Neuron (in vitro differentiated cells): ENCODE measurements around the gene OR11A1.

Source experiments
- H2AFZ ChIP-seq: one replicate; pipeline ENCODE4 v1.6.1; 2013; ENCODE audit warnings: low read depth, mild to moderate bottlenecking, inconsistent platforms, low read length, moderate library complexity
- H3K27me3 ChIP-seq: one replicate; pipeline ENCODE4 v1.6.1; 2013; ENCODE audit warnings: low read length; ENCODE audit not compliant: insufficient read depth
- H3K36me3 ChIP-seq: one replicate; pipeline ENCODE4 v1.6.1; 2013; ENCODE audit warnings: low read length; ENCODE audit not compliant: insufficient read depth
- H3K4me1 ChIP-seq: one replicate; pipeline ENCODE4 v1.6.1; 2013; ENCODE audit warnings: low read length; ENCODE audit not compliant: insufficient read depth
- H3K4me3 ChIP-seq: 2 replicates; pipeline ENCODE4 v1.5.1; 2013; ENCODE audit warnings: mild to moderate bottlenecking, low read length, moderate library complexity
- H3K9me3 ChIP-seq: one replicate; pipeline ENCODE4 v1.6.1; 2013; ENCODE audit warnings: low read length

OR11A1 gene

GRCh38 chr6:29424168-29424567 is 32.7 kb downstream of the OR11A1 start:
- Histone ChIP-seq H2AFZ (no peak overlapping the region), H3K27me3 (peaks cover 3% of the 10 kb centered on the region), H3K4me1 (no peaks in the 10 kb centered on the region), H3K9me3 (no peaks in the 10 kb centered on the region), H3K36me3 (no peaks in the 10 kb centered on the region), H3K4me3 (no peak overlapping the region)

GRCh38 chr6:29419516-29419915 is 37.4 kb downstream of the OR11A1 start:
- no peak overlapping the region for H2AFZ ChIP-seq
- no peak overlapping the region for H3K4me3 ChIP-seq
- H3K4me1 ChIP-seq, result no peaks in the 10 kb centered on the region
- H3K27me3 ChIP-seq, result peaks cover 3% of the 10 kb centered on the region
- no peaks in the 10 kb centered on the region for H3K36me3 ChIP-seq
- H3K9me3 ChIP-seq, result no peaks in the 10 kb centered on the region

- Histone ChIP-seq H3K36me3 (no peaks in the 10 kb centered on the region), H3K27me3 (peaks cover 3% of the 10 kb centered on the region), H3K9me3 (no peaks in the 10 kb centered on the region), H3K4me1 (no peaks in the 10 kb centered on the region), H3K4me3 (no peak within 1 kb of the TSS), H2AFZ (no peak within 1 kb of the TSS)
Measured at GRCh38 chr6:29414588-29414987, 42.3 kb downstream of the OR11A1 start, which contains the start of gene OR12D1. OR12D1 (plus strand) TSS chr6:29414928.

GRCh38 chr6:29403801-29404200 is 53.1 kb downstream of the OR11A1 start:
- no peaks in the 10 kb centered on the region for H3K27me3 ChIP-seq
- no peak overlapping the region for H3K4me3 ChIP-seq
- H2AFZ ChIP-seq, result no peak overlapping the region
- no peaks in the 10 kb centered on the region for H3K4me1 ChIP-seq
- no peaks in the 10 kb centered on the region for H3K36me3 ChIP-seq
- H3K9me3 ChIP-seq, result no peaks in the 10 kb centered on the region

- H3K4me1 ChIP-seq, result no peaks in the 10 kb centered on the region
- no peaks in the 10 kb centered on the region for H3K36me3 ChIP-seq
Measured at GRCh38 chr6:29399525-29399924, 57.3 kb downstream of the OR11A1 start.

GRCh38 chr6:29395331-29395730 is 61.5 kb downstream of the OR11A1 start, which contains the start of gene OR12D2:
OR12D2 (plus strand) TSS chr6:29395631; CDS start chr6:29396700, 1,069 bp downstream.
- Histone ChIP-seq H3K4me3 (no peak within 1 kb of the TSS), H2AFZ (no peak within 1 kb of the TSS), H3K27me3 (no peaks in the 10 kb centered on the region), H3K9me3 (no peaks in the 10 kb centered on the region), H3K36me3 (no peaks in the 10 kb centered on the region), H3K4me1 (no peaks in the 10 kb centered on the region)

More at GRCh38 chr6:29399525-29399924, 57.3 kb downstream of the OR11A1 start:
- H3K9me3 ChIP-seq, result no peaks in the 10 kb centered on the region
- no peak overlapping the region for H2AFZ ChIP-seq
- no peaks in the 10 kb centered on the region for H3K27me3 ChIP-seq
- no peak overlapping the region for H3K4me3 ChIP-seq

- no peak overlapping the region for H3K4me3 ChIP-seq
- no peaks in the 10 kb centered on the region for H3K4me1 ChIP-seq
- no peaks in the 10 kb centered on the region for H3K36me3 ChIP-seq
- no peaks in the 10 kb centered on the region for H3K9me3 ChIP-seq
- no peak overlapping the region for H2AFZ ChIP-seq
- no peaks in the 10 kb centered on the region for H3K27me3 ChIP-seq
Measured at GRCh38 chr6:29388533-29388932, 68.3 kb downstream of the OR11A1 start.

- no peak overlapping the region for H3K4me3 ChIP-seq
- H3K27me3 ChIP-seq, result no peaks in the 10 kb centered on the region
- no peak overlapping the region for H2AFZ ChIP-seq
- no peaks in the 10 kb centered on the region for H3K4me1 ChIP-seq
- H3K36me3 ChIP-seq, result no peaks in the 10 kb centered on the region
- H3K9me3 ChIP-seq, result no peaks in the 10 kb centered on the region
Measured at GRCh38 chr6:29376003-29376402, 80.9 kb downstream of the OR11A1 start.
